HCT116 (cell line): Measurements from ENCODE around the gene LCOR. TPM values are rescaled to one million over a fixed set of nuclear protein-coding genes. Genes with fewer than 3 reads are reported as not detected.

Experiments used
- ATAC-seq: fragments of 200-7000 bp; cut with Tn5 transposase; 2 replicates; pipeline ENCODE4 v1.9.1; 2020; ENCODE audit warnings: mild to moderate bottlenecking, moderate library complexity
- BruUV-seq: library from RNA; stranded (reverse); fragments of 400-500 nt; replicated peaks from 2 replicates; lab custom pipeline; 2021; lab: Mats Ljungman, UMichigan
- CTCF ChIA-PET: fragments of 300-600 bp; sonication (Branson Sonifier 250); formaldehyde crosslinking; loops from one replicate; lab custom pipeline; 2021; ENCODE audit warnings: antibody characterized with exemption; lab: Charles Lee
- POLR2A ChIA-PET: fragments of 300-600, 350-600 bp; sonication (Branson Sonifier 250); formaldehyde crosslinking; loops from one replicate; lab custom pipeline; 2021; ENCODE audit warnings: antibody characterized with exemption; lab: Charles Lee
- RAD21 ChIA-PET, 2 experiments: fragments of 300-600 bp; sonication (Branson Sonifier 250); formaldehyde crosslinking; loops; one replicate each; lab custom pipeline; 2023; ENCODE audit warnings: low total read pairs in 2 of 2; ENCODE audit not compliant: uncharacterized antibody in 2 of 2, unreplicated experiment in 2 of 2, low non-redundant PET in 1 of 2; lab: Charles Lee
- DNase-seq: peaks from one replicate; pipeline ENCODE4 v3.0.0-alpha.2; 2010; ENCODE audit warnings: low read depth, low spot score
- H2AFZ ChIP-seq: fragments of 200-600 bp; shearing (Covaris generic), sonication (generic); 2 replicates; pipeline ENCODE4 v1.6.1; 2017; ENCODE audit warnings: low read depth, mixed run types, mixed read lengths, antibody characterized with exemption, low read length; ENCODE audit not compliant: poor library complexity, severe bottlenecking
- H3K27ac ChIP-seq: 2 replicates; pipeline ENCODE4 v1.5.1; 2012; ENCODE audit warnings: low read depth, low read length
- H3K27me3 ChIP-seq: fragments of 200-600 bp; sonication (generic); 2 replicates; pipeline ENCODE4 v1.6.1; 2016; ENCODE audit warnings: mixed run types, low read length, mixed read lengths; ENCODE audit not compliant: insufficient read depth
- H3K36me3 ChIP-seq, 2 experiments: fragments of 200-500 bp in 1 of 2; fragments of 200-600 bp in 1 of 2; sonication (Bioruptor generic) in 1 of 2; sonication (generic) in 1 of 2; 2 replicates each; pipeline versions ENCODE4 v1.5.1 to v1.6.1; 2014 to 2016; ENCODE audit warnings: low read length in 2 of 2, inconsistent platforms in 1 of 2, mixed read lengths in 1 of 2, mixed run types in 1 of 2; ENCODE audit not compliant: insufficient read depth in 2 of 2, control insufficient read depth in 1 of 2
- H3K4me1 ChIP-seq, 2 experiments: fragments of 200-600 bp in 1 of 2; sonication (generic) in 1 of 2; 2 replicates each; pipeline versions ENCODE4 v1.5.1 to v1.6.1; 2012 to 2017; ENCODE audit warnings: low read length in 2 of 2, inconsistent platforms in 1 of 2, mild to moderate bottlenecking in 1 of 2, mixed read lengths in 1 of 2, mixed run types in 1 of 2, moderate library complexity in 1 of 2; ENCODE audit not compliant: insufficient read depth in 2 of 2, control insufficient read depth in 1 of 2
- H3K4me2 ChIP-seq: fragments of 200-600 bp; sonication (generic); 2 replicates; pipeline ENCODE4 v1.6.1; 2017; ENCODE audit warnings: mixed run types, low read length, mixed read lengths
- H3K4me3 ChIP-seq, 2 experiments: fragments of 200-600 bp in 1 of 2; sonication (generic) in 1 of 2; replicated peaks in 1 of 2; 2 replicates each; pipeline ENCODE4 v1.5.1; 2011 to 2016; ENCODE audit warnings: low read length in 2 of 2, control low read depth in 1 of 2, low read depth in 1 of 2, mild to moderate bottlenecking in 1 of 2, mixed read lengths in 1 of 2, mixed run types in 1 of 2
- H3K79me2 ChIP-seq: fragments of 200-600 bp; sonication (generic); 2 replicates; pipeline ENCODE4 v1.6.1; 2017; ENCODE audit warnings: mild to moderate bottlenecking, mixed run types, low read length, moderate library complexity, mixed read lengths; ENCODE audit not compliant: insufficient read depth
- H3K9ac ChIP-seq: fragments of 200-600 bp; sonication (generic); 2 replicates; pipeline ENCODE4 v1.6.1; 2016; ENCODE audit warnings: low read length, mixed read lengths
- H3K9me2 ChIP-seq: fragments of 200-600 bp; sonication (generic), shearing (Covaris generic); 2 replicates; pipeline ENCODE4 v1.6.1; 2017; ENCODE audit warnings: mixed run types, mild to moderate bottlenecking, moderate library complexity; ENCODE audit not compliant: insufficient read depth
- H3K9me3 ChIP-seq, 2 experiments: fragments of 200-500 bp in 1 of 2; fragments of 200-600 bp in 1 of 2; sonication (Bioruptor generic) in 1 of 2; sonication (generic) in 1 of 2; 2 replicates each; pipeline ENCODE4 v1.6.1; 2014 to 2017; ENCODE audit warnings: low read length in 2 of 2, mixed read lengths in 2 of 2, inconsistent platforms in 1 of 2, low read depth in 1 of 2, mild to moderate bottlenecking in 1 of 2, mixed run types in 1 of 2, moderate library complexity in 1 of 2; ENCODE audit not compliant: control insufficient read depth in 1 of 2, insufficient read depth in 1 of 2
- H4K20me1 ChIP-seq: fragments of 200-600 bp; sonication (generic), shearing (Covaris generic); 2 replicates; pipeline ENCODE4 v1.6.1; 2017; ENCODE audit warnings: mixed run types, mild to moderate bottlenecking, moderate library complexity; ENCODE audit not compliant: insufficient read depth
- ATF3 ChIP-seq: IDR thresholded peaks from 2 replicates; pipeline ENCODE4 v1.6.1; 2012
- CBX3 ChIP-seq: IDR thresholded peaks from 2 replicates; pipeline ENCODE4 v1.6.1; 2012; ENCODE audit warnings: low read depth
- CEBPB ChIP-seq: IDR thresholded peaks from 2 replicates; pipeline ENCODE4 v1.6.1; 2012; ENCODE audit warnings: low read depth
- CTCF ChIP-seq, 3 experiments: fragments of 200-600 bp in 1 of 3; sonication (generic) in 1 of 3; IDR thresholded peaks in 2 of 3; conservative IDR thresholded peaks in 1 of 3; 2 replicates each; pipeline ENCODE4 v1.5.1; 2012 to 2017; ENCODE audit warnings: low read depth in 2 of 3, low read length in 2 of 3, antibody characterized with exemption in 1 of 3, borderline replicate concordance in 1 of 3, control low read depth in 1 of 3, mild to moderate bottlenecking in 1 of 3, mixed read lengths in 1 of 3, mixed run types in 1 of 3, moderate library complexity in 1 of 3; ENCODE audit not compliant: insufficient read depth in 1 of 3
- EGR1 ChIP-seq: IDR thresholded peaks from 2 replicates; pipeline ENCODE4 v1.6.1; 2012; ENCODE audit warnings: low read depth
- ELF1 ChIP-seq: IDR thresholded peaks from 2 replicates; pipeline ENCODE4 v1.6.1; 2012; ENCODE audit warnings: low read depth, borderline replicate concordance
- EZH2phosphoT487 ChIP-seq: fragments of 200-600 bp; IDR thresholded peaks from 2 replicates; pipeline ENCODE4 v1.6.1; 2018; ENCODE audit warnings: antibody characterized with exemption, borderline replicate concordance
- FOSL1 ChIP-seq: IDR thresholded peaks from 2 replicates; pipeline ENCODE4 v1.6.1; 2012; ENCODE audit warnings: low read depth
- JUND ChIP-seq: IDR thresholded peaks from 2 replicates; pipeline ENCODE4 v1.6.1; 2012
- MAX ChIP-seq: IDR thresholded peaks from 2 replicates; pipeline ENCODE4 v1.6.1; 2012
- POLR2A ChIP-seq: IDR thresholded peaks from 2 replicates; pipeline ENCODE4 v1.7.0; 2011; ENCODE audit warnings: borderline replicate concordance; ENCODE audit not compliant: insufficient read depth, insufficient read length; ENCODE audit errors: extremely low read depth
- POLR2AphosphoS5 ChIP-seq: IDR thresholded peaks from 2 replicates; pipeline ENCODE4 v1.6.1; 2011; ENCODE audit warnings: mild to moderate bottlenecking, low read depth, low read length, moderate library complexity
- RAD21 ChIP-seq: IDR thresholded peaks from 2 replicates; pipeline ENCODE4 v1.6.1; 2012; ENCODE audit warnings: low read depth, mild to moderate bottlenecking
- REST ChIP-seq: IDR thresholded peaks from 2 replicates; pipeline ENCODE4 v1.6.1; 2012; ENCODE audit warnings: low read depth
- SIN3A ChIP-seq: IDR thresholded peaks from 2 replicates; pipeline ENCODE4 v1.6.1; 2012; ENCODE audit warnings: low read depth
- SP1 ChIP-seq: IDR thresholded peaks from 2 replicates; pipeline ENCODE4 v1.6.1; 2012; ENCODE audit warnings: low read depth
- SRF ChIP-seq: IDR thresholded peaks from 2 replicates; pipeline ENCODE4 v1.6.1; 2012; ENCODE audit warnings: low read depth
- YY1 ChIP-seq: IDR thresholded peaks from 2 replicates; pipeline ENCODE4 v1.6.1; 2011; ENCODE audit warnings: low read length, low read depth, moderate library complexity, mild to moderate bottlenecking; ENCODE audit not compliant: insufficient replicate concordance; ENCODE audit errors: extremely low read depth
- ZBTB33 ChIP-seq: IDR thresholded peaks from 2 replicates; pipeline ENCODE4 v1.6.1; 2011; ENCODE audit warnings: mild to moderate bottlenecking, low read length, moderate library complexity; ENCODE audit not compliant: insufficient replicate concordance; ENCODE audit errors: extremely low read depth
- ZFX ChIP-seq: fragments of 450-650 bp; IDR thresholded peaks from 2 replicates; pipeline ENCODE4 v1.6.1; 2017
- intact Hi-C: fragments of 100-400 bp; cut with micrococcal nuclease; formaldehyde crosslinking; loops from 2 replicates; pipeline ENCODE4 v1.10.0; 2022
- total RNA-seq: library from RNA; stranded (reverse); gene quantifications from one replicate; pipeline ENCODE4 v1.2.1, GENCODE V29; 2021; ENCODE audit not compliant: unreplicated experiment

Gene LCOR
- total RNA-seq, 1 experiment from 2014 or later: 59.9 TPM

GRCh38 chr10:96858706-96859050, 26.6 kb downstream of the LCOR start:
- no peak overlapping the region for H2AFZ ChIP-seq
- no peak overlapping the region for H3K27ac ChIP-seq
- no peak overlapping the region for H3K4me3 ChIP-seq
- CTCF ChIA-PET: no interaction called here
- intact Hi-C loops: no loop called here
- peaks cover 27 to 30% of the 10 kb centered on the region in 2 experiments for H3K4me1 ChIP-seq
- no peaks in the 10 kb centered on the region for H3K36me3 ChIP-seq
- ATAC-seq (no peak), DNase-seq (no peak)
- H3K4me2 ChIP-seq: no peak overlapping the region
- H3K79me2 ChIP-seq: peaks cover 85% of the 10 kb centered on the region
- no peaks in the 10 kb centered on the region for H3K9me2 ChIP-seq
- peaks cover 2% of the 10 kb centered on the region; the same call in 1 of the 2 replicates for H4K20me1 ChIP-seq
- H3K9ac ChIP-seq: no peak overlapping the region
- TF ChIP-seq ATF3 (no peak), YY1 (no peak), CTCF (IDR thresholded peaks at IDR 0.05 in 2 of 3, conservative IDR thresholded peaks at IDR 0.05 in 1 of 3; ENCODE audit: borderline replicate concordance in 1 of 3, insufficient read depth in 1 of 3, low read depth in 2 of 3, low read length in 2 of 3) (no peak), POLR2A (no peak), CEBPB (no peak), EZH2phosphoT487 (no peak), ZFX (no peak), MAX (no peak), SIN3A (no peak), ELF1 (no peak), CBX3 (no peak), SP1 (no peak), SRF (no peak), REST (no peak), POLR2AphosphoS5 (no peak), ZBTB33 (no peak), RAD21 (no peak), FOSL1 (no peak), JUND (no peak), EGR1 (no peak)
- TF ChIP-seq, all 23 proteins: peak for 0
- H3K9me3 ChIP-seq: no peaks in the 10 kb centered on the region
- POLR2A ChIA-PET: no interaction called here
- RAD21 ChIA-PET: no interaction called here
- no peaks in the 10 kb centered on the region for H3K27me3 ChIP-seq
- no TSS peak for BruUV-seq
